Ovary (tissue), 9 donors: ENCODE results near the gene STN1. TPM values are rescaled to one million over a fixed set of nuclear protein-coding genes. Genes with fewer than 3 reads are reported as not detected.

Experiments used
- DNase-seq, 5 donors: peaks; one replicate each; pipeline ENCODE4 v3.0.0-alpha.2; 2019 to 2020
- H3K27ac ChIP-seq, 2 donors: fragments of 200-600 bp; one replicate each; pipeline versions ENCODE4 v1.5.1 to v1.8.0; 2019 to 2022
- H3K27me3 ChIP-seq: fragments of 200-600 bp; one replicate; pipeline ENCODE4 v1.8.0; 2022
- H3K36me3 ChIP-seq: fragments of 200-600 bp; sonication (generic); one replicate; pipeline ENCODE4 v1.5.1; 2019
- H3K4me1 ChIP-seq: one replicate; pipeline ENCODE4 v1.8.1; 2013; ENCODE audit warnings: mild to moderate bottlenecking, moderate library complexity; ENCODE audit not compliant: insufficient read depth
- H3K4me3 ChIP-seq: fragments of 200-600 bp; sonication (generic); one replicate; pipeline ENCODE4 v1.5.1; 2017
- H3K9me3 ChIP-seq, 2 donors: fragments of 200-600 bp in 1 of 2; sonication (generic) in 1 of 2; one replicate each; pipeline versions ENCODE4 v1.5.1 to v1.8.1; 2013 to 2019; ENCODE audit warnings: mild to moderate bottlenecking in 1 of 2, moderate library complexity in 1 of 2
- EP300 ChIP-seq: sonication (generic); formaldehyde crosslinking; IDR thresholded peaks from one replicate; pipeline ENCODE4 v1.6.1; 2017; ENCODE audit warnings: antibody characterized with exemption
- POLR2A ChIP-seq: fragments of 450-650 bp; IDR thresholded peaks from one replicate; pipeline ENCODE4 v1.6.1; 2017; ENCODE audit warnings: antibody characterized with exemption, mild to moderate bottlenecking, moderate library complexity
- WGBS, 3 donors: extraction: QIAGEN DNeasy Blood & Tissue Kit in 1 of 3; methylation state at CpG; one replicate each; pipeline versions ENCODE4 v1.1.5 to v1.1.7; 2013 to 2017; 5-methylcytosine and 5-hydroxymethylcytosine counted together
- intact Hi-C, 4 donors: fragments of 100-400 bp; cut with DNase I; formaldehyde crosslinking; loops; one replicate each; pipeline versions ENCODE4 v1.11.0 to v1.15.1; 2022 to 2023
- polyA plus RNA-seq, 2 donors: library from polyadenylated mRNA; stranded (reverse); fragments of 200-250 nt in 1 of 2; fragments of 350-450 nt in 1 of 2; fragmentation: Illumina TruSeq in 1 of 2; extraction: RNeasy Lipid Tissue Mini Kit (QIAGEN cat#74804) in 1 of 2; gene quantifications; one replicate each; pipeline ENCODE4 v1.2.3, GENCODE V29; 2013 to 2014
- total RNA-seq, 7 donors: library from RNA; depleted of rRNA in 2 of 7; stranded (reverse); fragments of >200 nt in 2 of 7; fragmentation: NEBNext Ultra II Directional in 3 of 7; extraction: Animal tissue kit (Norgen Biotek cat#: 25700) in 3 of 7; gene quantifications; one replicate each; pipeline versions ENCODE4 v1.1.0 to v1.2.4, GENCODE V29; 2016 to 2023
- TF ChIP-seq, protein P1 (sequence below), 3 donors: fragments of 450-650 bp in 2 of 3; fragments of 200-600 bp in 1 of 3; IDR thresholded peaks; one replicate each; pipeline versions ENCODE4 v1.5.1 to v1.8.0; 2016 to 2022; ENCODE audit warnings: antibody characterized with exemption in 3 of 3, mild to moderate bottlenecking in 1 of 3
- donor health status: DM: no; HTN: no; CAD: no; lungs with moderate emphysema.
- donor health status: DM: no; HTN: no; CAD: no.
- donor health status: Bipolar disorder and iron deficiency.
- donor health status: DM: yes; HTN: yes; CAD: no.
- donor health status: DM: no; HTN: no; CAD: no.
- donor health status: DM: yes; HTN: yes; CAD: no.

STN1 gene
- total and polyA plus RNA-seq, 9 donors, result 13.4 to 28.2 (median 18.4) TPM

DNA sequence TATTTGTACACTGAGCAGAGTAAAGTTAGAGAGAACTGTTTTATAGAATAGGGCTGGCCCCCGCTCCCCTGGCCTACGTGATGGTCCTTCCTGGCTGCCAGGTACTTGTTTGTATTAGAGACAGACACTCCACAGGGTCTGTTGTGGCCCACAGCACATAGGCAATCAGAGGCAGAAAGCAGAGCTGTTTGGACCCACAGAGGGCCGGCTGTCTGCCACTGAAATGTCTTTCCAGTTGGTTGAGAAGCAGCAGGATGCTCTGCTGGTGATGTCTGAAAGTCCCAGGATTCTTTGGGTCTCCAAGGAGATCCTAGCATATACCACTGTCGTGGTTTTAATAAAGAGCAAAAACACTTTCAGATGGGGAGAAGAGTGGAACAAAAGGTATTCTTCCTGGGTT lies 5.2 kb downstream of the STN1 start:
- DNase-seq, result no peak
- intact Hi-C loops, result no loop called here
- Histone ChIP-seq H3K27me3 (no peaks in the 10 kb centered on the region), H3K4me1 (peaks cover 10% of the 10 kb centered on the region), H3K27ac (no peak overlapping the region), H3K4me3 (no peak overlapping the region), H3K9me3 (no peaks in the 10 kb centered on the region), H3K36me3 (no peaks in the 10 kb centered on the region)
- WGBS, 3 donors, result 94 to 98% (median 97%) methylated on average over 4 of the region's 4 CpGs
- TF ChIP-seq EP300, result no peak

DNA sequence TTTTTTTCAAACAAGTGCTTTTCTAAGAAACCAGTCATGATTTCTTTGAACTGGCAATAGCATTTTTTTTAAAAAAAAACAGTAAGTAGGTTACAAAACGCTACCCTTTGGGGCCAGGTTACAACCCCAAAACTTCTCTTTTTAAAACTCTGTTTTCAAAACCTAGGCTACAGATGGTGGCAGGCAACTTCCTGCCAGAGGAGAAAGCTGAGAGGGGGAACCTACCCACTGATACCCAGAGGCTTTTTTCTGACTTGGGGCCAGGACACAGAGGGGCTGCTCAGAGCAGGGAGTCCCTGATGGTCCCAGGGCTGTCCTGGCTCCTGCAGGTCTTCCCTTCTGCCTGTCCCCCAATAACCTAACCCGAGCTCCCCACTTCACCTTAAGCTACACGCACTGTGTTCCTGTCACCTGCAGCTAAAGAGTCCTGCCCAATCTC lies 6.9 kb downstream of the STN1 start:
- Histone ChIP-seq H3K36me3 (no peaks in the 10 kb centered on the region), H3K27me3 (no peaks in the 10 kb centered on the region), H3K9me3 (no peaks in the 10 kb centered on the region), H3K4me3 (no peak overlapping the region), H3K27ac (no peak overlapping the region), H3K4me1 (peaks cover 13% of the 10 kb centered on the region)
- WGBS, 3 donors, result 86 to 91% (median 90%) methylated on average over 3 of the region's 3 CpGs
- TF ChIP-seq, protein P1, sequence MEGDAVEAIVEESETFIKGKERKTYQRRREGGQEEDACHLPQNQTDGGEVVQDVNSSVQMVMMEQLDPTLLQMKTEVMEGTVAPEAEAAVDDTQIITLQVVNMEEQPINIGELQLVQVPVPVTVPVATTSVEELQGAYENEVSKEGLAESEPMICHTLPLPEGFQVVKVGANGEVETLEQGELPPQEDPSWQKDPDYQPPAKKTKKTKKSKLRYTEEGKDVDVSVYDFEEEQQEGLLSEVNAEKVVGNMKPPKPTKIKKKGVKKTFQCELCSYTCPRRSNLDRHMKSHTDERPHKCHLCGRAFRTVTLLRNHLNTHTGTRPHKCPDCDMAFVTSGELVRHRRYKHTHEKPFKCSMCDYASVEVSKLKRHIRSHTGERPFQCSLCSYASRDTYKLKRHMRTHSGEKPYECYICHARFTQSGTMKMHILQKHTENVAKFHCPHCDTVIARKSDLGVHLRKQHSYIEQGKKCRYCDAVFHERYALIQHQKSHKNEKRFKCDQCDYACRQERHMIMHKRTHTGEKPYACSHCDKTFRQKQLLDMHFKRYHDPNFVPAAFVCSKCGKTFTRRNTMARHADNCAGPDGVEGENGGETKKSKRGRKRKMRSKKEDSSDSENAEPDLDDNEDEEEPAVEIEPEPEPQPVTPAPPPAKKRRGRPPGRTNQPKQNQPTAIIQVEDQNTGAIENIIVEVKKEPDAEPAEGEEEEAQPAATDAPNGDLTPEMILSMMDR (IDR thresholded peaks at IDR 0.05), result no peak
- no peak for TF ChIP-seq POLR2A
- no peak for TF ChIP-seq EP300
- DNase-seq, result no peak
- intact Hi-C loops, result no loop called here

DNA sequence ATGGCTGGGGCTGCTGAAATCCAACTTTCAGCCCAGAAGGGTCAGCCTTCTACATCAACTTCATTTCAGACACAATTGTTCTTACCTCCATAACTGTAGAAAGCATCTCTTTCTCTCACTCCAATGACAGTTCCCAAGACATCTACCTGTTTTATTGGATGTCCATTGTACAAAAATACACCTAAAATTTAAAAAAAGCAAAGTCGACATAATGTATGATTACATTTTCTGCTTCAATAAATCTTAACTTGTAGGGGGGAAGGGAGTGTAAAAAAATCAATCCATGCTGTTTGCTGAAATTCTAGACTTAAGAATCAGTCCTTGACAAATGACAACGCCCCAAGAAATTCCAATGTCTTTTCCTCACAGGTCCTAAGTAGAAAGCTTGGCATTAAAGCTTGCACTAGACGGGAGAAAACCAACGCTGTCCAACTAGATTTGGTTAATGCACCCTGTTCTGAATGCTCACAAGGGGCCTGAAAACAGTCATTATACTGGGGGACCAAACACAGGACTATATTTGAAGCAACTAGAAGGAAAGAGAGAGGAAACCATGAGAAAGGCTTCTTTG lies 7.5 kb downstream of the STN1 start:
- Histone ChIP-seq H3K4me3 (no peak overlapping the region), H3K36me3 (no peaks in the 10 kb centered on the region), H3K4me1 (peaks cover 10% of the 10 kb centered on the region), H3K27ac (no peak overlapping the region), H3K27me3 (no peaks in the 10 kb centered on the region), H3K9me3 (no peaks in the 10 kb centered on the region)
- 85 to 92% (median 88%) methylated on average over 4 of the region's 4 CpGs for whole genome bisulfite sequencing, 3 donors
- no peak for TF ChIP-seq POLR2A
- TF ChIP-seq, protein P1 (IDR thresholded peaks at IDR 0.05), result no peak
- no peak for DNase-seq
- intact Hi-C loops, result no loop called here

- Histone ChIP-seq H3K27ac (peak overlapping the region; percentile 16 to 36), H3K4me1 (peaks cover 11% of the 10 kb centered on the region), H3K36me3 (no peaks in the 10 kb centered on the region), H3K4me3 (no peak overlapping the region), H3K9me3 (no peaks in the 10 kb centered on the region), H3K27me3 (no peaks in the 10 kb centered on the region)
- intact Hi-C loops, result loop anchor here in 2 of 4 donors (10.0 kb wide), 2 partner anchors 59 to 429 kb away; partner anchors contain the start of genes ITPRIP (in 1 of the 2) and SLK (in 1 of the 2)
- 19 to 38% (median 21%) methylated on average over 4 of the region's 4 CpGs for WGBS, 3 donors
- DNase-seq, result no peak
- TF ChIP-seq EP300, result no peak
- no peak for TF ChIP-seq POLR2A
- TF ChIP-seq, protein P1 (IDR thresholded peaks at IDR 0.05), result no peak
Measured at GRCh38 chr10:103905441-103905840, 12.5 kb downstream of the STN1 start.

DNA sequence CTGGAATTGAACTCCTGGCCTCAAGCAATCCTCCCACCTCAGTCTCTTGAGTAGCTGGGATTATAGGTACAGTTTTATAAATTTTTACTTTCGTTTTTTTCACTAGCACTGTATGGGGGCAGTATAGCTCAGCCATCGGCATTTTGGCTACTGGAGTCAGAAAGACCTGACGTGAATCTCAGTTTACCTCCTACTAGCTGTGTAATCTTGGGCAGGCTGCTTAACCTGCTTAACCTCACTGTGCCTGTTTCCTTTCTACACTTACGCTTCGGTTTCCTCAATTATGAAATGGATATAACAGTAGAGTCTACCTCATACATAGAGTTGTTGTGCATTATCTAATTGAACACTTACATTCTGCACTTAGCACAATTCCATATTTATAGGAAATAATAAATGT lies 16.7 kb downstream of the STN1 start:
- 82 to 84% (median 83%) methylated on average over 5 of the region's 5 CpGs for WGBS, 3 donors
- DNase-seq, result no peak
- intact Hi-C loops, result loop anchor here in 2 of 4 donors (10.0 kb wide), 2 partner anchors 64 to 434 kb away; partner anchors contain the start of genes ITPRIP (in 1 of the 2) and SLK (in 1 of the 2)
- Histone ChIP-seq H3K4me1 (peaks cover 6% of the 10 kb centered on the region), H3K9me3 (no peaks in the 10 kb centered on the region), H3K27ac (no peak overlapping the region), H3K36me3 (no peaks in the 10 kb centered on the region), H3K4me3 (no peak overlapping the region), H3K27me3 (no peaks in the 10 kb centered on the region)
- no peak for TF ChIP-seq EP300
